IMR-90 (cell line): ENCODE results near the gene ANKRD40. TPM values are rescaled to one million over a fixed set of nuclear protein-coding genes. Genes with fewer than 3 reads are reported as not detected.

ENCODE experiments used
- ATAC-seq: fragments of 200-7000 bp; cut with Tn5 transposase; 2 replicates; pipeline ENCODE4 v1.9.1; 2020; ENCODE audit warnings: low read depth, mild to moderate bottlenecking, moderate library complexity
- BruUV-seq: library from RNA; stranded (reverse); fragments of 400-500 nt; replicated peaks from 2 replicates; lab custom pipeline; 2021; lab: Mats Ljungman, UMichigan
- CTCF ChIA-PET: fragments of 300-600 bp; formaldehyde crosslinking; extraction: SDS; loops from one replicate; lab custom pipeline; 2021; ENCODE audit warnings: antibody characterized with exemption; lab: Yijun Ruan, JAX
- POLR2A ChIA-PET: fragments of 300-600 bp; sonication (Branson Sonifier 250); formaldehyde crosslinking; loops from one replicate; lab custom pipeline; 2022; ENCODE audit warnings: antibody characterized with exemption; ENCODE audit not compliant: unreplicated experiment; lab: Charles Lee
- DNase-seq: peaks from one replicate; pipeline ENCODE4 v3.0.0; 2013
- H2AFZ ChIP-seq: replicated peaks from 2 replicates; pipeline ENCODE3; 2013; ENCODE audit warnings: low read length, mild to moderate bottlenecking; ENCODE audit not compliant: poor library complexity
- H2AK5ac ChIP-seq: 2 replicates; pipeline ENCODE4 v1.6.1; 2013; ENCODE audit warnings: low read depth, low read length, inconsistent platforms
- H2AK9ac ChIP-seq: replicated peaks from 2 replicates; pipeline ENCODE3; 2013; ENCODE audit warnings: mild to moderate bottlenecking, low read depth, low read length, moderate library complexity; ENCODE audit not compliant: poor library complexity
- H2BK120ac ChIP-seq: 2 replicates; pipeline ENCODE4 v1.6.1; 2013; ENCODE audit warnings: low read depth, low read length, inconsistent platforms
- H2BK15ac ChIP-seq: 3 replicates; pipeline ENCODE4 v1.6.1; 2013; ENCODE audit warnings: low read depth, low read length, inconsistent platforms
- H2BK20ac ChIP-seq: 2 replicates; pipeline ENCODE4 v1.6.1; 2013; ENCODE audit warnings: low read depth, mild to moderate bottlenecking, inconsistent platforms, low read length, moderate library complexity
- H2BK5ac ChIP-seq: 2 replicates; pipeline ENCODE4 v1.6.1; 2013; ENCODE audit warnings: mild to moderate bottlenecking, low read depth, low read length, inconsistent platforms; ENCODE audit not compliant: poor library complexity, severe bottlenecking
- H3K14ac ChIP-seq: replicated peaks from 2 replicates; pipeline ENCODE4 v1.6.1; 2013; ENCODE audit warnings: low read depth, low read length, inconsistent platforms
- H3K18ac ChIP-seq: 2 replicates; pipeline ENCODE4 v1.6.1; 2013; ENCODE audit warnings: low read depth, low read length, control low read depth
- H3K23ac ChIP-seq: 2 replicates; pipeline ENCODE4 v1.6.1; 2013; ENCODE audit warnings: low read depth, low read length, inconsistent platforms
- H3K27ac ChIP-seq: 2 replicates; pipeline ENCODE4 v1.5.1; 2013; ENCODE audit warnings: mild to moderate bottlenecking, control low read depth, low read length; ENCODE audit not compliant: insufficient read depth
- H3K27me3 ChIP-seq: 2 replicates; pipeline ENCODE4 v1.6.1; 2013; ENCODE audit warnings: low read length; ENCODE audit not compliant: control insufficient read depth, insufficient read depth
- H3K36me3 ChIP-seq: 2 replicates; pipeline ENCODE4 v1.6.1; 2013; ENCODE audit warnings: low read length, mixed read lengths; ENCODE audit not compliant: control insufficient read depth, insufficient read depth
- H3K4ac ChIP-seq: 2 replicates; pipeline ENCODE4 v1.6.1; 2013; ENCODE audit warnings: low read depth, low read length, inconsistent platforms
- H3K4me1 ChIP-seq: 2 replicates; pipeline ENCODE4 v1.6.1; 2013; ENCODE audit warnings: low read length, mixed read lengths; ENCODE audit not compliant: control insufficient read depth, insufficient read depth
- H3K4me2 ChIP-seq: 2 replicates; pipeline ENCODE4 v1.6.1; 2013; ENCODE audit warnings: low read depth, mild to moderate bottlenecking, control low read depth, low read length, moderate library complexity
- H3K4me3 ChIP-seq: 2 replicates; pipeline ENCODE4 v1.5.1; 2013; ENCODE audit warnings: low read depth, mild to moderate bottlenecking, control low read depth, low read length, moderate library complexity; ENCODE audit not compliant: insufficient read depth
- H3K56ac ChIP-seq: 2 replicates; pipeline ENCODE4 v1.6.1; 2013; ENCODE audit warnings: low read length, inconsistent platforms; ENCODE audit not compliant: insufficient read depth; ENCODE audit errors: extremely low read depth
- H3K79me1 ChIP-seq, 2 experiments: 2 replicates each; pipeline ENCODE4 v1.6.1; 2013; ENCODE audit warnings: low read length in 2 of 2, inconsistent platforms in 1 of 2, low read depth in 1 of 2
- H3K9ac ChIP-seq: 2 replicates; pipeline ENCODE4 v1.6.1; 2013; ENCODE audit warnings: low read depth, low read length, control low read depth
- H3K9me1 ChIP-seq: 2 replicates; pipeline ENCODE4 v1.6.1; 2013; ENCODE audit warnings: low read length, inconsistent platforms; ENCODE audit not compliant: insufficient read depth
- H3K9me3 ChIP-seq: 2 replicates; pipeline ENCODE4 v1.6.1; 2013; ENCODE audit warnings: low read length; ENCODE audit not compliant: control insufficient read depth, insufficient read depth
- H4K20me1 ChIP-seq: 2 replicates; pipeline ENCODE4 v1.6.1; 2013; ENCODE audit warnings: low read length, inconsistent platforms; ENCODE audit not compliant: insufficient read depth
- H4K5ac ChIP-seq: 2 replicates; pipeline ENCODE4 v1.6.1; 2013; ENCODE audit warnings: mild to moderate bottlenecking, low read depth, low read length, control low read depth
- H4K8ac ChIP-seq, 2 experiments: 2 replicates each; pipeline ENCODE4 v1.6.1; 2013; ENCODE audit warnings: low read depth in 2 of 2, low read length in 2 of 2, control low read depth in 1 of 2, inconsistent platforms in 1 of 2
- H4K91ac ChIP-seq: 2 replicates; pipeline ENCODE4 v1.6.1; 2013; ENCODE audit warnings: low read depth, low read length, inconsistent platforms; ENCODE audit not compliant: insufficient read depth
- BHLHE40 ChIP-seq: fragments of 150-350 bp; IDR thresholded peaks from 2 replicates; pipeline ENCODE4 v1.6.1; 2016; ENCODE audit warnings: mild to moderate bottlenecking, low read depth, low read length
- CEBPB ChIP-seq: IDR thresholded peaks from 2 replicates; pipeline ENCODE4 v1.6.1; 2012; ENCODE audit warnings: low read depth, low read length, improper control_type of control experiment
- CHD1 ChIP-seq: IDR thresholded peaks from 2 replicates; pipeline ENCODE4 v1.6.1; 2012; ENCODE audit warnings: low read depth, low read length, improper control_type of control experiment
- FOS ChIP-seq: fragments of 150-350 bp; IDR thresholded peaks from 2 replicates; pipeline ENCODE4 v1.6.1; 2016; ENCODE audit warnings: low read depth, low read length
- MAZ ChIP-seq: IDR thresholded peaks from 2 replicates; pipeline ENCODE4 v1.6.1; 2012; ENCODE audit warnings: low read depth, mild to moderate bottlenecking, low read length, improper control_type of control experiment, moderate library complexity, borderline replicate concordance
- POLR2A ChIP-seq: IDR thresholded peaks from 2 replicates; pipeline ENCODE4 v1.6.1; 2012; ENCODE audit warnings: mild to moderate bottlenecking, low read depth, low read length
- RCOR1 ChIP-seq: IDR thresholded peaks from 2 replicates; pipeline ENCODE4 v1.6.1; 2012; ENCODE audit warnings: mild to moderate bottlenecking, low read length, improper control_type of control experiment; ENCODE audit not compliant: insufficient replicate concordance
- WGBS, 2 experiments: methylation state at CpG; one replicate each; pipeline versions ENCODE4 v1.1.5 to v1.1.7; 2013; ENCODE audit warnings: missing lambda C conversion rate in 2 of 2; ENCODE audit not compliant: insufficient read length in 1 of 2; ENCODE audit errors: extremely low coverage in 2 of 2; 5-methylcytosine and 5-hydroxymethylcytosine counted together
- dilution Hi-C: fragments of 300-500 bp; cut with HindIII; formaldehyde crosslinking; loops from one replicate; pipeline ENCODE4 v1.14.3; 2018; ENCODE audit warnings: low sequenced_read_pairs; ENCODE audit not compliant: unreplicated experiment
- in situ Hi-C: fragments of 300-500 bp; cut with MboI; formaldehyde crosslinking; loops from 3 replicates; pipeline ENCODE4 v1.14.3; 2019; ENCODE audit warnings: low sequenced_read_pairs, inconsistent platforms, mixed read lengths
- intact Hi-C: fragments of 100-400 bp; cut with micrococcal nuclease; formaldehyde crosslinking; loops from 2 replicates; pipeline ENCODE4 v1.10.0; 2022
- polyA plus RNA-seq, 3 experiments: library from polyadenylated mRNA; depleted of rRNA; stranded (reverse); fragments of >200 nt; gene quantifications; 2 replicates each; pipeline ENCODE4 v1.2.3, GENCODE V29; 2012; ENCODE audit warnings: low replicate concordance in 1 of 3
- total RNA-seq: library from RNA; depleted of rRNA; stranded (reverse); fragments of >200 nt; gene quantifications from 2 replicates; pipeline ENCODE4 v1.2.3, GENCODE V29; 2012

Gene ANKRD40
- total and polyA plus RNA-seq, 2 of the 4 experiments (the other 2 are of a cell fraction) = 23.4 to 35.8 TPM

- Histone ChIP-seq H3K9ac (no peak overlapping the region), H3K4ac (peak overlapping the region; percentile 92), H4K20me1 (no peaks in the 10 kb centered on the region), H3K23ac (0 out of 2 replicates have a peak overlapping the region, but pooled peaks have one; percentile 3), H3K4me1 (peaks cover 21% of the 10 kb centered on the region), H2AK5ac (peak overlapping the region; percentile 98), H3K27ac (peak overlapping the region; percentile 23; the same call in 1 of the 2 replicates), H2BK15ac (peak overlapping the region; percentile 92; the same call in 2 of the 3 replicates), H3K27me3 (no peaks in the 10 kb centered on the region), H4K5ac (peak overlapping the region; percentile 88), H2BK5ac (peak overlapping the region; percentile 67), H3K4me2 (no peak overlapping the region), H2BK120ac (peak overlapping the region; percentile 89), H3K14ac (peak overlapping the region; percentile 93), H3K9me3 (no peaks in the 10 kb centered on the region), H3K79me1 (peaks cover 0 to 8% of the 10 kb centered on the region in 2 experiments; a peak in 2 of 4 replicates), H2AFZ (peak overlapping the region; percentile 84), H3K18ac (peak overlapping the region; percentile 79), H4K91ac (peak overlapping the region; percentile 80), H2BK20ac (peak overlapping the region; percentile 79), H3K36me3 (no peaks in the 10 kb centered on the region), H2AK9ac (peak overlapping the region; percentile 78), H3K4me3 (no peak overlapping the region), H3K9me1 (peaks cover 16% of the 10 kb centered on the region), H3K56ac (no peak overlapping the region), H4K8ac (peak overlapping the region; percentile 87 to 89)
- BruUV-seq = no TSS peak
- intact Hi-C loops = no loop called here
- DNase-seq = no peak
- in situ Hi-C loops = no loop called here
- POLR2A ChIA-PET = interaction anchor here (0.6 kb wide), 1 partner anchor 1191 kb away, joined by 3 read pairs; no protein-coding TSS in a partner anchor
- 100% methylated on average over 1 of the region's 9 CpGs; no CpG with 5 or more reads in 1 of the 2 experiments for WGBS, 2 experiments
- CTCF ChIA-PET = no interaction called here
- dilution Hi-C loops = no loop called here
- ATAC-seq = no peak
- TF ChIP-seq RCOR1 (no peak), POLR2A (no peak), CEBPB (no peak), FOS (no peak), CHD1 (no peak), MAZ (no peak), BHLHE40 (no peak)
These were observed 38.7 kb downstream of the ANKRD40 start for GRCh38 chr17:50668838-50669581.
